GM19455 (cell line): ENCODE data around the gene EFS.

Experiments
- ATAC-seq: cut with Tn5 transposase; IDR thresholded peaks from one replicate; pipeline ENCODE4 v1.9.1; 2021; ENCODE audit not compliant: unreplicated experiment

Gene EFS

DNA sequence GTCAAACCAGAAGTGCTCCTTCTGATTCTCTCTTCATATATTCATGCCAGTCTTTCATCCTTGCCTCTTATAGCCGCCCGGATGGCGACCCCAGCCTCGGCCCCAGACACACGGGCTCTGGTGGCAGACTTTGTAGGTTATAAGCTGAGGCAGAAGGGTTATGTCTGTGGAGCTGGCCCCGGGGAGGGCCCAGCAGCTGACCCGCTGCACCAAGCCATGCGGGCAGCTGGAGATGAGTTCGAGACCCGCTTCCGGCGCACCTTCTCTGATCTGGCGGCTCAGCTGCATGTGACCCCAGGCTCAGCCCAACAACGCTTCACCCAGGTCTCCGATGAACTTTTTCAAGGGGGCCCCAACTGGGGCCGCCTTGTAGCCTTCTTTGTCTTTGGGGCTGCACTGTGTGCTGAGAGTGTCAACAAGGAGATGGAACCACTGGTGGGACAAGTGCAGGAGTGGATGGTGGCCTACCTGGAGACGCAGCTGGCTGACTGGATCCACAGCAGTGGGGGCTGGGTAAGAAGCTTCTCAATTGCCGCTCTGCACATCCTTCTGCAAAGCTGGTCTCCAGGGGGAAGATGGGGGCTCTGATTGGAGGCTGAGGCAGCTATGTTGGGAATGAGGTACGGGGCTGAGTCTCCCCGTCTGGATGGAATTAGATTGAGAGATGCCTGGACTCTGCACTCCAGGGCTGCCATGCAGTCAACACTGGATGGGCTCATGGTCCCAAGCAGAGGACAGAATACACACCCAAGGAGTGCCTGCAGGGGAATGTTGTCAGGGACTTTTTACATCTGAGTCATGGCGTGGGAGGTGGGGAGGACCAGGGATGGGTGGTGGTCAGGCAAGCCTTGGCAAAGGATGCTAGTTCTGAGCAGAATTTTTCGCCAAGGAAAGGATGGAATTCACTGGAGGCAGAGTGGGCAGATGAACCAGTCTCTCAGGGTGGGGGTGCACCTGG lies 57.0 kb downstream of the EFS start:
- ATAC-seq: no peak

DNA sequence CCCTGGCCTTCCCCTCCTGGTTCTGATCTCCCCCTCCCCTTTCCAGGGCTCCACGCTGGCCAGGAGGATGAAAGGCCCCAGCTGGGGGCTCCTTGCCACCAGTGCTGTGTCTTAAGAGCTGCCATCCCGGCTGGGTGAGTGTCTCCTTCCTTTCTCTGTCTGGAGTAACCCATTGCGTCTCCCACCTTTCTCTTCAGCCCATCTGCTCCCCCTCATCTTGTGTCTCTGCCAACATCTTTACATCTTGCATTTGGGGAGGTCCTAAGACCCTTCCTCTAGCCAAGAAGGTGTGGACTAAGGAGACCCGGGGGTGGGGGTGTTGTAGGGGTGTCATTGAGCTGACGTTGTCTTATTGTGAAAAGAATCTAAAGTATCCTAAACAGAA lies 57.8 kb downstream of the EFS start:
- ATAC-seq: no peak

DNA sequence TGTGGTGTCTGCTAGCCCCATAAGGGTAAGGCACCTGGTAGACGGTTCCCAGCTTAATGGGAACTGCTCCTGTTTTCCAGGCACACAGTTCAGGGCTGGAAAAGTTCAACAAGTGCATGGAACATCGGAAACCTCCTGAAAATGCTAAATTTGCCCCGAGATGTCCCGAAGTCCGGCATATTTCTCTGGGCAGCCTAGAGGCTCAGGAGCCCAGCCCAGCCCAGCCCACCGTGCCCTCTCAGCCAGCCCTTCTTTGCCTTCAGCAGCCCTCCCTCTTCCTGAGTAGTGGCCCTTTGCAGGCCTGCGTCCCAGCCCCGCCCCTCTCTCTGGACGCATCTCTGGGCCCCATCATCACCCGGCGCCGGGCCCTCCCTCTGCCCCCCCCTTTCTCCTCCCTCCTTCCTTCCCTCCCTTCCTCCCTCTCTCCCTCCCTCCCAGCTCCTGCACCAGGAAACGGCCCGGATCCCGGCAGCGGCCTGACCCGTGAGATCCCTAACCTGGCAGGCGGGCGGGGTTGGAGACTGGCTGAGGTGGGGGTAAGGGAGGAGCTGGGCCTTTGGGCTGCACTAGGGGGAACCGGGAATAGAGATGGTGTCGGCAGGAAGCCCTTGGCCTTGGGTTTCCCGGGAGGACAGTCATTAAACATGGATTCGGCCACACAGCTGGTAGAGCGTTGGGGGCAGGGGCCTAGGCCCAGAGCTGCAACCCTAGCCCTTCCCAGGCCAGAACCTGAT lies 58.4 kb downstream of the EFS start, which contains the start of gene BCL2L2:
BCL2L2 (plus strand) TSS at position 422 of the 734 bp plus-strand sequence. CDS start 935 bp downstream, outside the sequence.
- ATAC-seq: no peak
